ENCODE measurements around the gene RIPPLY3. TPM values are rescaled to one million over a fixed set of nuclear protein-coding genes. Genes with fewer than 3 reads are reported as not detected.

Gene RIPPLY3
- total and polyA plus RNA-seq, 2 donors = 0.05 to 0.16 TPM

GRCh38 chr21:36966066-36966820 is 40.3 kb upstream of the RIPPLY3 start, which contains the start of gene HLCS:
TSS of gene HLCS (minus strand) at chr21:36966669. CDS start at chr21:36966638, 31 bp downstream.
- H3K27ac ChIP-seq (ENCODE audit: low read depth in 1 of 2, low read length in 1 of 2) = peak within 1 kb of the TSS in 1 of 2 donors; percentile 83
- DNase-seq (ENCODE audit: low read depth in 6 of 9, low spot score in 9 of 9) = peak in 7 of 9 donors; percentile 34 to 80 (median 62)
- H3K36me3 ChIP-seq (ENCODE audit: control insufficient read depth in 2 of 2, insufficient read depth in 2 of 2, low read length in 1 of 2) = peaks cover 0 to 2% of the 10 kb centered on the region in 2 donors
- H3K9me3 ChIP-seq (ENCODE audit: control insufficient read depth in 2 of 2, insufficient read depth in 1 of 2, low read length in 1 of 2) = no peaks in the 10 kb centered on the region
- H3K4me3 ChIP-seq (ENCODE audit: low read length in 2 of 2) = peak within 1 kb of the TSS; percentile 52 to 77
- no peaks in the 10 kb centered on the region for H3K27me3 ChIP-seq (ENCODE audit: control insufficient read depth in 2 of 2, insufficient read depth in 1 of 2, low read length in 1 of 2)
- WGBS = 1% methylated on average over 101 of the region's 101 CpGs
- no peaks in the 10 kb centered on the region for H3K4me1 ChIP-seq (ENCODE audit: control insufficient read depth in 2 of 2, insufficient read depth in 2 of 2, low read length in 2 of 2)

DNA sequence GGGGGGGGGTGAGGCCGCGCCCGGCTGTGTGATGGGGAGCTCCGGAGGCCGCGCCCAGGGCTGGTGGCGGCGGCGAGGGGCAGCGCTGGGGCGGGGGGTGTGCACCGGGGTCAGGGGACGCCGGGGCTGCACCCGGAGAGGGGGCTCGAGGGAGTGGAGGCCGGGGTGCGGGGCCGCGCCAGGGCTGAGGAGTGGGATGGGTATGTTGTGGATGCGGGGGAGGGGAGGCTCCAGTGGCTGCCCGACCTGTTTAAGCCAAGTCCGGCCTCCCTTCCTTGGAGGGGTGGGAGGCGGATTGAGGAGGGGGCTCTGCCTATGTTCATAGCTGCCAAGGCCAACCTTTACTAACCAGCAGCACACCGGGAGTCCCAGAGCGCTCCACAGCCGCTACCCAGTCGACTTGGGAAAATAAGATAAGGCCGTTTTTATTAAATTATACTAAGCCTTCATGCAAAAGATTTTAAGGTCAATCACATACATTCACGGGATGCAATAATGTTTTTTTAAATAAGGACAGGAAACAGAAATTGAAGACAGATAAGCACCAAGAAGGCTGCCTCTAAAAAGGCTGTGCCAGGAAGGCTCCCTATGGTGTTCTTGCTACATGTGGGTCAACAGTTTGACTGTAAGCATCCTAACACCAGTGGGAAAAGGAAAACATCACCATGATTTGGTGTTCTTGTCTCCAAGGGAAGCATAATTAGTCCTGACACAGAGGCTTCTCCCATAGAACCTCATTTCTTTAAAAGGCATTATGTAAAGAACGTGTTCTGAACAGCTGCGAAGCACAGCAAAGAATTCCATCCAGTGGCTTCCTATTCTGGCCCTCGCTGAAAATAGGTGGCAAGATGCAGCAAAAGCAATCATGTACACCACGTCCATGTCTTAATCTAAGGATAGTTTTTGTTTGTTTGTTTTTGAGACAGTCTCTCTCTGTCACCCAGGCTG is 39.4 kb upstream of the RIPPLY3 start:
- Histone ChIP-seq H3K4me3 (ENCODE audit: low read length in 2 of 2) (peak overlapping the region; percentile 40 to 77), H3K36me3 (ENCODE audit: control insufficient read depth in 2 of 2, insufficient read depth in 2 of 2, low read length in 1 of 2) (peaks cover 0 to 2% of the 10 kb centered on the region in 2 donors), H3K27me3 (ENCODE audit: control insufficient read depth in 2 of 2, insufficient read depth in 1 of 2, low read length in 1 of 2) (no peaks in the 10 kb centered on the region), H3K27ac (ENCODE audit: low read depth in 1 of 2, low read length in 1 of 2) (peak overlapping the region in 1 of 2 donors; percentile 52), H3K4me1 (ENCODE audit: control insufficient read depth in 2 of 2, insufficient read depth in 2 of 2, low read length in 2 of 2) (no peaks in the 10 kb centered on the region), H3K9me3 (ENCODE audit: control insufficient read depth in 2 of 2, insufficient read depth in 1 of 2, low read length in 1 of 2) (no peaks in the 10 kb centered on the region)
- no peak for DNase-seq (ENCODE audit: low read depth in 6 of 9, low spot score in 9 of 9)
- WGBS = 24% methylated on average over 34 of the region's 34 CpGs

- H3K36me3 ChIP-seq (ENCODE audit: control insufficient read depth in 2 of 2, insufficient read depth in 2 of 2, low read length in 1 of 2) = peaks cover 0 to 2% of the 10 kb centered on the region in 2 donors
- no peak overlapping the region for H3K4me3 ChIP-seq (ENCODE audit: low read length in 2 of 2)
- DNase-seq (ENCODE audit: low read depth in 6 of 9, low spot score in 9 of 9) = no peak
- no peak overlapping the region for H3K27ac ChIP-seq (ENCODE audit: low read depth in 1 of 2, low read length in 1 of 2)
- WGBS = 88% methylated on average over 4 of the region's 4 CpGs
- no peaks in the 10 kb centered on the region for H3K4me1 ChIP-seq (ENCODE audit: control insufficient read depth in 2 of 2, insufficient read depth in 2 of 2, low read length in 2 of 2)
- H3K27me3 ChIP-seq (ENCODE audit: control insufficient read depth in 2 of 2, insufficient read depth in 1 of 2, low read length in 1 of 2) = no peaks in the 10 kb centered on the region
- no peaks in the 10 kb centered on the region for H3K9me3 ChIP-seq (ENCODE audit: control insufficient read depth in 2 of 2, insufficient read depth in 1 of 2, low read length in 1 of 2)
These were observed 38.1 kb upstream of the RIPPLY3 start for GRCh38 chr21:36968414-36968813.

GRCh38 chr21:36968976-36969375 is 37.5 kb upstream of the RIPPLY3 start:
- Histone ChIP-seq H3K27me3 (ENCODE audit: control insufficient read depth in 2 of 2, insufficient read depth in 1 of 2, low read length in 1 of 2) (no peaks in the 10 kb centered on the region), H3K4me3 (ENCODE audit: low read length in 2 of 2) (no peak overlapping the region), H3K36me3 (ENCODE audit: control insufficient read depth in 2 of 2, insufficient read depth in 2 of 2, low read length in 1 of 2) (peaks cover 0 to 2% of the 10 kb centered on the region in 2 donors), H3K27ac (ENCODE audit: low read depth in 1 of 2, low read length in 1 of 2) (no peak overlapping the region), H3K9me3 (ENCODE audit: control insufficient read depth in 2 of 2, insufficient read depth in 1 of 2, low read length in 1 of 2) (no peaks in the 10 kb centered on the region), H3K4me1 (ENCODE audit: control insufficient read depth in 2 of 2, insufficient read depth in 2 of 2, low read length in 2 of 2) (no peaks in the 10 kb centered on the region)
- DNase-seq (ENCODE audit: low read depth in 6 of 9, low spot score in 9 of 9) = no peak
- 97% methylated on average over 1 of the region's 1 CpG for WGBS

DNA sequence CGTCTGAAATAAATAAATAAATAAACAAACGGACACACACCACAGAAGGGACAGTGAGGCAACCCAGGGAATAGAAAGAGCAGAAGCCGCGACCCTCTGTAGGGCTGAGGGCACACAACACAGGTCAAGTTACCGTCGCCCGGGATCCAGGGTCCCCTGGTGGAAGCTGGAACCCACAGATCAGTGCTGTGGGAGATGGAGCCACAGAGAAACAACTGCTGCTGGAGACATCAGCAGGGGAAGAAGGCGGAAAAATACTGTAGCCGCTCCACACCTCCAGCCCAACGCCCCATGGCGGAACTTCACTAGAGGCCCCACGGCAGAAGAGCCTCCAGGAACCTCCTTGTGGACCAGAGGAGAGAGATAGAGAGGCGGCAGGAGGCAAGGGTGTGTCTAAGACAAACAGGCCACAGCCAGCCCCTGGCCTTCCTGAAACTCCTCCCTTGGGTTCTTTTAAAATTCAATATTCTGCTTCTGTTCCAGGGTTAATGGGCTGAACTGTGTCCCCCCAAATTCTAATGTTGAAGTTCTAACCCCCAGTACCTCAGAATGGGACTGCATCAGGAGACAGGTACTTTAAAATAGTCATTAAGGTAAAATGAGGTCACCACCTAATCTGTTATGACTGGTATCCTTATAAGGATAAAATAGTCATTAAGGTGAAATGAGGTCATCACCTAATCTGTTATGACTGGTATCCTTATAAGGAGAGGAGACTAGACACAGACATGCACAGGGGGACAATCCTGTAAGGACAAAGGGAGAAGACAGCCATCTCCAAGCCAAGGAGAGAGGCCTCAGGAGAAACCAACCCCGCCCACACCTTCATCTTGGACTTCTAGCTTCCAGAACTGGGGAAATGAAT is 32.3 kb upstream of the RIPPLY3 start:
- 93% methylated on average over 14 of the region's 14 CpGs for WGBS
- DNase-seq (ENCODE audit: low read depth in 6 of 9, low spot score in 9 of 9) = no peak
- Histone ChIP-seq H3K36me3 (ENCODE audit: control insufficient read depth in 2 of 2, insufficient read depth in 2 of 2, low read length in 1 of 2) (no peaks in the 10 kb centered on the region), H3K27ac (ENCODE audit: low read depth in 1 of 2, low read length in 1 of 2) (no peak overlapping the region), H3K9me3 (ENCODE audit: control insufficient read depth in 2 of 2, insufficient read depth in 1 of 2, low read length in 1 of 2) (no peaks in the 10 kb centered on the region), H3K27me3 (ENCODE audit: control insufficient read depth in 2 of 2, insufficient read depth in 1 of 2, low read length in 1 of 2) (peaks cover 0 to 3% of the 10 kb centered on the region in 2 donors), H3K4me3 (ENCODE audit: low read length in 2 of 2) (no peak overlapping the region), H3K4me1 (ENCODE audit: control insufficient read depth in 2 of 2, insufficient read depth in 2 of 2, low read length in 2 of 2) (no peaks in the 10 kb centered on the region)

GRCh38 chr21:36974851-36975192 is 31.7 kb upstream of the RIPPLY3 start:
- WGBS = 88% methylated on average over 6 of the region's 6 CpGs
- H3K27me3 ChIP-seq (ENCODE audit: control insufficient read depth in 2 of 2, insufficient read depth in 1 of 2, low read length in 1 of 2) = peaks cover 0 to 8% of the 10 kb centered on the region in 2 donors
- H3K27ac ChIP-seq (ENCODE audit: low read depth in 1 of 2, low read length in 1 of 2) = no peak overlapping the region
- H3K4me1 ChIP-seq (ENCODE audit: control insufficient read depth in 2 of 2, insufficient read depth in 2 of 2, low read length in 2 of 2) = no peaks in the 10 kb centered on the region
- no peaks in the 10 kb centered on the region for H3K36me3 ChIP-seq (ENCODE audit: control insufficient read depth in 2 of 2, insufficient read depth in 2 of 2, low read length in 1 of 2)
- no peaks in the 10 kb centered on the region for H3K9me3 ChIP-seq (ENCODE audit: control insufficient read depth in 2 of 2, insufficient read depth in 1 of 2, low read length in 1 of 2)
- H3K4me3 ChIP-seq (ENCODE audit: low read length in 2 of 2) = no peak overlapping the region
- no peak for DNase-seq (ENCODE audit: low read depth in 6 of 9, low spot score in 9 of 9)

GRCh38 chr21:36976228-36976861 is 30.2 kb upstream of the RIPPLY3 start:
- WGBS = 95% methylated on average over 5 of the region's 5 CpGs
- H3K4me1 ChIP-seq (ENCODE audit: control insufficient read depth in 2 of 2, insufficient read depth in 2 of 2, low read length in 2 of 2) = peaks cover 0 to 3% of the 10 kb centered on the region in 2 donors
- H3K36me3 ChIP-seq (ENCODE audit: control insufficient read depth in 2 of 2, insufficient read depth in 2 of 2, low read length in 1 of 2) = no peaks in the 10 kb centered on the region
- H3K4me3 ChIP-seq (ENCODE audit: low read length in 2 of 2) = no peak overlapping the region
- no peaks in the 10 kb centered on the region for H3K9me3 ChIP-seq (ENCODE audit: control insufficient read depth in 2 of 2, insufficient read depth in 1 of 2, low read length in 1 of 2)
- no peak for DNase-seq (ENCODE audit: low read depth in 6 of 9, low spot score in 9 of 9)
- no peak overlapping the region for H3K27ac ChIP-seq (ENCODE audit: low read depth in 1 of 2, low read length in 1 of 2)
- H3K27me3 ChIP-seq (ENCODE audit: control insufficient read depth in 2 of 2, insufficient read depth in 1 of 2, low read length in 1 of 2) = peaks cover 0 to 23% of the 10 kb centered on the region in 2 donors

- no peaks in the 10 kb centered on the region for H3K36me3 ChIP-seq (ENCODE audit: control insufficient read depth in 2 of 2, insufficient read depth in 2 of 2, low read length in 1 of 2)
- H3K4me3 ChIP-seq (ENCODE audit: low read length in 2 of 2) = no peak overlapping the region
- peaks cover 0 to 3% of the 10 kb centered on the region in 2 donors for H3K4me1 ChIP-seq (ENCODE audit: control insufficient read depth in 2 of 2, insufficient read depth in 2 of 2, low read length in 2 of 2)
- peak in 1 of 9 donors; percentile 37 for DNase-seq (ENCODE audit: low read depth in 6 of 9, low spot score in 9 of 9)
- H3K27me3 ChIP-seq (ENCODE audit: control insufficient read depth in 2 of 2, insufficient read depth in 1 of 2, low read length in 1 of 2) = peaks cover 0 to 28% of the 10 kb centered on the region in 2 donors
- WGBS = 40% methylated on average over 8 of the region's 8 CpGs
- H3K9me3 ChIP-seq (ENCODE audit: control insufficient read depth in 2 of 2, insufficient read depth in 1 of 2, low read length in 1 of 2) = no peaks in the 10 kb centered on the region
- H3K27ac ChIP-seq (ENCODE audit: low read depth in 1 of 2, low read length in 1 of 2) = no peak overlapping the region
These were observed 29.4 kb upstream of the RIPPLY3 start for GRCh38 chr21:36976882-36977651.
